ENCODE measurements around the gene ZNF253.
"Not testable (repeated sequence)": the region's sequence is repeated elsewhere in the genome, so short reads cannot be mapped to it uniquely, and the experiment has no call there.

- TF ChIP-seq POLR2A (IDR thresholded peaks at IDR 0.05; ENCODE audit: low read depth); CTCF (IDR thresholded peaks at IDR 0.05); EP300 (IDR thresholded peaks at IDR 0.05); POLR2AphosphoS5 (IDR thresholded peaks at IDR 0.05): not testable (repeated sequence)
Measured at GRCh38 chr19:19851740-19852139, 13.9 kb upstream of the ZNF253 start.
